Endothelial cell of umbilical vein (primary cell): ENCODE results near the gene PRIM2.
"Not testable (repeated sequence)": the region's sequence is repeated elsewhere in the genome, so short reads cannot be mapped to it uniquely, and the experiment has no call there.

Experiments used
- EZH2 ChIP-seq: IDR thresholded peaks from 2 replicates; pipeline ENCODE4 v1.6.1; 2012; ENCODE audit warnings: borderline replicate concordance, low read depth, mild to moderate bottlenecking, moderate library complexity, low read length, inconsistent platforms; ENCODE audit not compliant: severe bottlenecking
- JUN ChIP-seq: IDR thresholded peaks from 2 replicates; pipeline ENCODE4 v1.6.1; 2011; ENCODE audit warnings: borderline replicate concordance, low read depth; ENCODE audit not compliant: insufficient read length, insufficient read depth
- MYC ChIP-seq: IDR thresholded peaks from one replicate; pipeline ENCODE4 v1.6.1; 2011; ENCODE audit warnings: mild to moderate bottlenecking, low read depth, low read length
- POLR2A ChIP-seq: IDR thresholded peaks from 2 replicates; pipeline ENCODE4 v1.6.1; 2012; ENCODE audit warnings: low read depth, mild to moderate bottlenecking, control low read depth, low read length
- POLR2AphosphoS5 ChIP-seq: IDR thresholded peaks from 2 replicates; pipeline ENCODE4 v1.6.1; 2012; ENCODE audit warnings: low read depth, mild to moderate bottlenecking, control low read depth, low read length, moderate library complexity; ENCODE audit not compliant: insufficient read depth
- TF ChIP-seq, protein P1 (sequence below), 2 donors: IDR thresholded peaks; 1 replicate in 1 of 2; 2 replicates in 1 of 2; pipeline ENCODE4 v1.5.1; 2011; ENCODE audit warnings: low read length in 2 of 2, mild to moderate bottlenecking in 2 of 2, moderate library complexity in 2 of 2, control low read depth in 1 of 2, inconsistent platforms in 1 of 2, low read depth in 1 of 2; ENCODE audit not compliant: insufficient read depth in 1 of 2; ENCODE audit errors: extremely low read depth in 1 of 2

DNA sequence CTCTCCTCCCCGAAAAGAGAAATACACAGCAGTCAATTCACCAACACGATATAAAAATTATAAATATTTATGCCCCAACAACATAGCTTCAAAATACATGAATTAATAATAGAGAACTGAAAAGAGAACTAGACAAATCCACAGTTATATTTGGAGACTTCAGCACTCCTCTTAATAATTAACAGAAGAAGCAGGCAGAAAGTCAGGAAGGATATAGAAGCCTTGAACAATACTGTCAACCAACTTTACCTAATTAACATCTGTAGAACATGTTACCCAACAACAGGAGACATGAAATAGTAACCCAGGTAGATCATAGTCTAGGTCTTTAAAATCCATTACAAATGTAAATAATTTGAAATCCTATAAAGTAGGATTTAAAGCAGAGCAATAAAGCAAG lies 293.2 kb downstream of the PRIM2 start:
- not testable (repeated sequence) for TF ChIP-seq MYC, EZH2, POLR2AphosphoS5, JUN, POLR2A
- TF ChIP-seq, protein P1, sequence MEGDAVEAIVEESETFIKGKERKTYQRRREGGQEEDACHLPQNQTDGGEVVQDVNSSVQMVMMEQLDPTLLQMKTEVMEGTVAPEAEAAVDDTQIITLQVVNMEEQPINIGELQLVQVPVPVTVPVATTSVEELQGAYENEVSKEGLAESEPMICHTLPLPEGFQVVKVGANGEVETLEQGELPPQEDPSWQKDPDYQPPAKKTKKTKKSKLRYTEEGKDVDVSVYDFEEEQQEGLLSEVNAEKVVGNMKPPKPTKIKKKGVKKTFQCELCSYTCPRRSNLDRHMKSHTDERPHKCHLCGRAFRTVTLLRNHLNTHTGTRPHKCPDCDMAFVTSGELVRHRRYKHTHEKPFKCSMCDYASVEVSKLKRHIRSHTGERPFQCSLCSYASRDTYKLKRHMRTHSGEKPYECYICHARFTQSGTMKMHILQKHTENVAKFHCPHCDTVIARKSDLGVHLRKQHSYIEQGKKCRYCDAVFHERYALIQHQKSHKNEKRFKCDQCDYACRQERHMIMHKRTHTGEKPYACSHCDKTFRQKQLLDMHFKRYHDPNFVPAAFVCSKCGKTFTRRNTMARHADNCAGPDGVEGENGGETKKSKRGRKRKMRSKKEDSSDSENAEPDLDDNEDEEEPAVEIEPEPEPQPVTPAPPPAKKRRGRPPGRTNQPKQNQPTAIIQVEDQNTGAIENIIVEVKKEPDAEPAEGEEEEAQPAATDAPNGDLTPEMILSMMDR (IDR thresholded peaks at IDR 0.05; ENCODE audit: extremely low read depth in 1 of 2, insufficient read depth in 1 of 2, low read depth in 1 of 2, low read length in 2 of 2), result not testable (repeated sequence)
